ENCODE measurements around the gene EAPP.
A peak's percentile ranks its signal among the peaks of the same experiment; 100 is the strongest.
"Not testable (repeated sequence)": the region's sequence is repeated elsewhere in the genome, so short reads cannot be mapped to it uniquely, and the experiment has no call there.

The EAPP gene

GRCh38 chr14:34507884-34508283 lies 31.6 kb downstream of the EAPP start:
- no peak overlapping the region for H3K4me3 ChIP-seq (replicated peaks in 1 of 2; ENCODE audit: low read depth in 2 of 2, low read length in 2 of 2)
- no peak for TF ChIP-seq CTCF (IDR thresholded peaks at IDR 0.05; ENCODE audit: low read depth, low read length)
- no peak for DNase-seq (ENCODE audit: low read depth in 2 of 2)

GRCh38 chr14:34507459-34507858 lies 32.0 kb downstream of the EAPP start:
- TF ChIP-seq CTCF (IDR thresholded peaks at IDR 0.05; ENCODE audit: low read depth, low read length), result no peak

GRCh38 chr14:34505124-34505491 lies 34.4 kb downstream of the EAPP start:
- DNase-seq (ENCODE audit: low read depth in 2 of 2); H3K4me3 ChIP-seq (replicated peaks in 1 of 2; ENCODE audit: low read depth in 2 of 2, low read length in 2 of 2): not testable (repeated sequence)

More at GRCh38 chr14:34507459-34507858, 32.0 kb downstream of the EAPP start:
- no peak overlapping the region for H3K4me3 ChIP-seq (replicated peaks in 1 of 2; ENCODE audit: low read depth in 2 of 2, low read length in 2 of 2)
- DNase-seq (ENCODE audit: low read depth in 2 of 2), result no peak

- H3K4me3 ChIP-seq (replicated peaks in 1 of 2; ENCODE audit: low read depth in 2 of 2, low read length in 2 of 2); DNase-seq (ENCODE audit: low read depth in 2 of 2): not testable (repeated sequence)
Measured at GRCh38 chr14:34504027-34504426, 35.5 kb downstream of the EAPP start.

- no peak overlapping the region for H3K4me3 ChIP-seq (replicated peaks in 1 of 2; ENCODE audit: low read depth in 2 of 2, low read length in 2 of 2)
- peak; percentile 59 to 72 for DNase-seq (ENCODE audit: low read depth in 2 of 2)
- TF ChIP-seq CTCF (IDR thresholded peaks at IDR 0.05; ENCODE audit: low read depth, low read length), result no peak
Measured at GRCh38 chr14:34502545-34503225, 36.8 kb downstream of the EAPP start.

GRCh38 chr14:34502001-34502400 lies 37.5 kb downstream of the EAPP start:
- H3K4me3 ChIP-seq (replicated peaks in 1 of 2; ENCODE audit: low read depth in 2 of 2, low read length in 2 of 2), result no peak overlapping the region
- TF ChIP-seq CTCF (IDR thresholded peaks at IDR 0.05; ENCODE audit: low read depth, low read length), result no peak
- peak; percentile 46 to 53 for DNase-seq (ENCODE audit: low read depth in 2 of 2)

- no peak for DNase-seq (ENCODE audit: low read depth in 2 of 2)
- H3K4me3 ChIP-seq (replicated peaks in 1 of 2; ENCODE audit: low read depth in 2 of 2, low read length in 2 of 2), result no peak overlapping the region
- TF ChIP-seq CTCF (IDR thresholded peaks at IDR 0.05; ENCODE audit: low read depth, low read length), result no peak
Measured at GRCh38 chr14:34501004-34501580, 38.4 kb downstream of the EAPP start.

Measured in cardiac fibroblast (primary cell).